ENCODE measurements around the gene MYO1B.

Gene MYO1B

DNA sequence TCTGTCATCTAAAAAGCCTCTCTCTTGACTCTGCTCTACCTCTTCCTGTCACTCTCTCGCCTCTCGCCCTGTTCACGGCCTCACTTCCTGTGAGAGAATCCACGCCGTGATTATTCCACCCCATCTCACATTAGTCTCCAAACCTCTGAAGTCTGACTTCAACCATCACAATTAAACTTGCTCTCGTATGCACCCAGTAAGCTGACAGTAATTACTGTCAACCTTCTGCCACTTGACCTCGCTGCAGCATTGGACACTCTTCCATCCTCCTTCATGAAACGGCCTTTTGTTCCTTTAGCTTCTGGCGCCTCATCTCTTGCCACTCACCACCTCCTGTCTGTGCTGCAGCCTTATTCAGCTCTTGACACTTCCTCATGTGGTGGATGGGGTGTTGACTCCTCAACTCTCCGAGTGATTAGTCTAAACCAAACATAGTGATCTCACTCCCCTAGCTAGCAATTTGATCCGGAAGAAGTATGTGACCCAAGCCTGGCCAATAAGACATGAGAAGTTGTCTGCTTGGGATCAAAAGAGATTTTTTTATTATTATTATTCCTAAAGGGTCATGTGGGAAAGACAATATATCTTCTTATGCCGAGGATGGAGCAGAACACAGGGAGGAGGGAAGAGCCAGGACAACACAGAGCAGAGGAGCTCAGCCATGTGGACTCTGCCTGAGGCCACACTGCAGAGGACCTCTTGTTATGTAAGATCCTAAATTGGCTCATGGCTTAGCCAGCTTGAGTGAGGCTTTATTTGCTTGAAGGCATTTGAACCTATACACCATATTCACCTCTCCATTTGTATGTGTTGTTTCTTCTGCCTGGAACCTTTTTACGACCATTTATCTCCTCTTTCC, 38.4 kb upstream of the MYO1B start:
- Histone ChIP-seq H3K4me1 (ENCODE audit: low read length) (peaks cover 7% of the 10 kb centered on the region), H4K20me1 (ENCODE audit: insufficient read depth, low read length) (no peaks in the 10 kb centered on the region), H3K27me3 (ENCODE audit: low read depth, low read length) (no peaks in the 10 kb centered on the region), H3K27ac (ENCODE audit: low read length) (no peak overlapping the region), H3K79me2 (ENCODE audit: low read length) (no peaks in the 10 kb centered on the region), H3K4me2 (ENCODE audit: low read length) (no peak overlapping the region), H3K9me3 (ENCODE audit: insufficient read depth, low read length) (0 out of 2 replicates have a peak, but pooled peaks cover under 1% of the 10 kb centered on the region), H3K36me3 (replicated peaks; ENCODE audit: low read depth, low read length) (no peaks in the 10 kb centered on the region), H2AFZ (ENCODE audit: low read depth, low read length) (no peak overlapping the region), H3K9ac (ENCODE audit: low read length) (no peak overlapping the region), H3K4me3 (ENCODE audit: low read length) (no peak overlapping the region)
- no peak for TF ChIP-seq EZH2phosphoT487 (IDR thresholded peaks at IDR 0.05; ENCODE audit: low read depth)
- TF ChIP-seq, protein P1, sequence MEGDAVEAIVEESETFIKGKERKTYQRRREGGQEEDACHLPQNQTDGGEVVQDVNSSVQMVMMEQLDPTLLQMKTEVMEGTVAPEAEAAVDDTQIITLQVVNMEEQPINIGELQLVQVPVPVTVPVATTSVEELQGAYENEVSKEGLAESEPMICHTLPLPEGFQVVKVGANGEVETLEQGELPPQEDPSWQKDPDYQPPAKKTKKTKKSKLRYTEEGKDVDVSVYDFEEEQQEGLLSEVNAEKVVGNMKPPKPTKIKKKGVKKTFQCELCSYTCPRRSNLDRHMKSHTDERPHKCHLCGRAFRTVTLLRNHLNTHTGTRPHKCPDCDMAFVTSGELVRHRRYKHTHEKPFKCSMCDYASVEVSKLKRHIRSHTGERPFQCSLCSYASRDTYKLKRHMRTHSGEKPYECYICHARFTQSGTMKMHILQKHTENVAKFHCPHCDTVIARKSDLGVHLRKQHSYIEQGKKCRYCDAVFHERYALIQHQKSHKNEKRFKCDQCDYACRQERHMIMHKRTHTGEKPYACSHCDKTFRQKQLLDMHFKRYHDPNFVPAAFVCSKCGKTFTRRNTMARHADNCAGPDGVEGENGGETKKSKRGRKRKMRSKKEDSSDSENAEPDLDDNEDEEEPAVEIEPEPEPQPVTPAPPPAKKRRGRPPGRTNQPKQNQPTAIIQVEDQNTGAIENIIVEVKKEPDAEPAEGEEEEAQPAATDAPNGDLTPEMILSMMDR (IDR thresholded peaks at IDR 0.05; ENCODE audit: low read depth, low read length): no peak

DNA sequence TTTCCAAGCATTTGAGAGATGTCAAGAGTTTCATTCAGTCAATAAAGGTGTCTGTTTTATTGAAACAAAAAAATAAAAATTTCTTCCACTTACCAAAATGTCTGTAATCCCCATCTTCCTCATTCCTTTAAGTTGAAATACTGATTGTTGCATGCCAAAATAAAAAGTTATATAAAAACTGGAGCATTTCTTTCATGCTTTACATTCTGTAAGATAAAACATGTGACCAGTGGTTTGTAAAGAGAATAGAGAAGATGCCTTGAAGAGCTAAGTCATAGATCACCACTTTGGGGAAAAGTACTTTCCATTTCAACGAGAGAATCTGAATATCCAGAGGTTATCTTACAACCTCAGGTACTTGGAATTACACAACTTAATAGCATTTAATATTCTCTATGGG, 35.9 kb upstream of the MYO1B start:
- Histone ChIP-seq H3K27ac (ENCODE audit: low read length) (no peak overlapping the region), H4K20me1 (ENCODE audit: insufficient read depth, low read length) (no peaks in the 10 kb centered on the region), H3K9ac (ENCODE audit: low read length) (no peak overlapping the region), H3K9me3 (ENCODE audit: insufficient read depth, low read length) (peaks cover 6% of the 10 kb centered on the region; the same call in 1 of the 2 replicates), H3K79me2 (ENCODE audit: low read length) (no peaks in the 10 kb centered on the region), H3K27me3 (ENCODE audit: low read depth, low read length) (no peaks in the 10 kb centered on the region), H3K4me2 (ENCODE audit: low read length) (no peak overlapping the region), H3K4me3 (ENCODE audit: low read length) (no peak overlapping the region), H2AFZ (ENCODE audit: low read depth, low read length) (no peak overlapping the region), H3K4me1 (ENCODE audit: low read length) (peaks cover 5% of the 10 kb centered on the region), H3K36me3 (replicated peaks; ENCODE audit: low read depth, low read length) (no peaks in the 10 kb centered on the region)
- TF ChIP-seq, protein P1 (IDR thresholded peaks at IDR 0.05; ENCODE audit: low read depth, low read length): no peak
- no peak for TF ChIP-seq EZH2phosphoT487 (IDR thresholded peaks at IDR 0.05; ENCODE audit: low read depth)

DNA sequence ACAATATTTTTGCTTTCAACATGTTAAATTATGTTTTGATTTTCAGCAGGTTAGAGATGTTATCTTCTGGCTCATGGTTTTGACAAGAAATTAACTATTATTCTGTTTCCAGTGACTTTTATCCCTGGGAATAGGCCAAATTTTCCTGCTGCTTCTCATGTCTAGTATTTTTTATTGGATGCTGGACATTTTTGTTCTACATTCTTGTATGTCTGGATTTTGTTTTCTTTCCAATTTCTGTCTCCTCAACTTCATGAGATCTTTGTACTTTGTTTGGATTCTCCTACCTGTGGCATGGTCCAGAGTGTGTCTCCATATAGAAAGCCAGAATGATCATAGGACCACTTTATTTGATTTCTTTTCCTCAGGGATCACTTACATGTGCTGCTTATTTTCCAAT, 33.1 kb upstream of the MYO1B start:
- H3K36me3 ChIP-seq (replicated peaks; ENCODE audit: low read depth, low read length): no peaks in the 10 kb centered on the region
- no peak overlapping the region for H3K27ac ChIP-seq (ENCODE audit: low read length)
- H3K9ac ChIP-seq (ENCODE audit: low read length): no peak overlapping the region
- H3K27me3 ChIP-seq (ENCODE audit: low read depth, low read length): 0 out of 2 replicates have a peak, but pooled peaks cover under 1% of the 10 kb centered on the region
- H2AFZ ChIP-seq (ENCODE audit: low read depth, low read length): no peak overlapping the region
- no peak overlapping the region for H3K4me2 ChIP-seq (ENCODE audit: low read length)
- H3K79me2 ChIP-seq (ENCODE audit: low read length): no peaks in the 10 kb centered on the region
- TF ChIP-seq, protein P1 (IDR thresholded peaks at IDR 0.05; ENCODE audit: low read depth, low read length): no peak
- TF ChIP-seq EZH2phosphoT487 (IDR thresholded peaks at IDR 0.05; ENCODE audit: low read depth): no peak
- H3K4me3 ChIP-seq (ENCODE audit: low read length): no peak overlapping the region
- no peaks in the 10 kb centered on the region for H4K20me1 ChIP-seq (ENCODE audit: insufficient read depth, low read length)
- H3K9me3 ChIP-seq (ENCODE audit: insufficient read depth, low read length): peaks cover 6% of the 10 kb centered on the region; the same call in 1 of the 2 replicates
- H3K4me1 ChIP-seq (ENCODE audit: low read length): no peaks in the 10 kb centered on the region

DNA sequence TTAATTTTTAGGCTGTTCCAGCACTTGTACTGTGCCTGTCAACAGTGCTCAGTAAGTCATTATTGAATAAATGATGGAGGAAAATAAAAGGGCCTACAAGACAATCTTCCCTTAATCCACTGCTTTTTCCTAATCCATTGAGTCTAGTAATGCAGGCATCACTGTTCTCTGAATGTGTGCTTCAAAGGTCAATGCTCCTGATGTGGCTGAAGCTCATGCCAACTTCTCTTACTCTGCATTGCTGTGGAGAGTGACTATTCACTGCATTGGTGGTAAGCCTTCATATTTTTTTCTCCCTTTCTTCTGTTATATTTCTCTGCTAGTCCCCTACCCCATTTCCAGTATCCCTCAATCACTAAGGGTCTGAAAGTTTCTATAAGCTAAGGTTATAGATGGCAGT, 31.9 kb upstream of the MYO1B start:
- Histone ChIP-seq H3K27ac (ENCODE audit: low read length) (no peak overlapping the region), H3K36me3 (replicated peaks; ENCODE audit: low read depth, low read length) (no peaks in the 10 kb centered on the region), H2AFZ (ENCODE audit: low read depth, low read length) (no peak overlapping the region), H3K79me2 (ENCODE audit: low read length) (no peaks in the 10 kb centered on the region), H3K4me2 (ENCODE audit: low read length) (no peak overlapping the region), H3K4me3 (ENCODE audit: low read length) (no peak overlapping the region), H4K20me1 (ENCODE audit: insufficient read depth, low read length) (no peaks in the 10 kb centered on the region), H3K4me1 (ENCODE audit: low read length) (peaks cover 7% of the 10 kb centered on the region), H3K9me3 (ENCODE audit: insufficient read depth, low read length) (peaks cover 6% of the 10 kb centered on the region; the same call in 1 of the 2 replicates), H3K27me3 (ENCODE audit: low read depth, low read length) (0 out of 2 replicates have a peak, but pooled peaks cover 3% of the 10 kb centered on the region), H3K9ac (ENCODE audit: low read length) (no peak overlapping the region)
- TF ChIP-seq, protein P1 (IDR thresholded peaks at IDR 0.05; ENCODE audit: low read depth, low read length): no peak

All from OCI-LY3 (cell line).